Neuron (in vitro differentiated cells): ENCODE data around the gene DBX1.

Source experiments
- H2AFZ ChIP-seq: one replicate; pipeline ENCODE4 v1.6.1; 2013; ENCODE audit warnings: low read depth, mild to moderate bottlenecking, inconsistent platforms, low read length, moderate library complexity
- H3K27me3 ChIP-seq: one replicate; pipeline ENCODE4 v1.6.1; 2013; ENCODE audit warnings: low read length; ENCODE audit not compliant: insufficient read depth
- H3K36me3 ChIP-seq: one replicate; pipeline ENCODE4 v1.6.1; 2013; ENCODE audit warnings: low read length; ENCODE audit not compliant: insufficient read depth
- H3K4me1 ChIP-seq: one replicate; pipeline ENCODE4 v1.6.1; 2013; ENCODE audit warnings: low read length; ENCODE audit not compliant: insufficient read depth
- H3K4me3 ChIP-seq: 2 replicates; pipeline ENCODE4 v1.5.1; 2013; ENCODE audit warnings: mild to moderate bottlenecking, low read length, moderate library complexity
- H3K9me3 ChIP-seq: one replicate; pipeline ENCODE4 v1.6.1; 2013; ENCODE audit warnings: low read length

DBX1 gene

DNA sequence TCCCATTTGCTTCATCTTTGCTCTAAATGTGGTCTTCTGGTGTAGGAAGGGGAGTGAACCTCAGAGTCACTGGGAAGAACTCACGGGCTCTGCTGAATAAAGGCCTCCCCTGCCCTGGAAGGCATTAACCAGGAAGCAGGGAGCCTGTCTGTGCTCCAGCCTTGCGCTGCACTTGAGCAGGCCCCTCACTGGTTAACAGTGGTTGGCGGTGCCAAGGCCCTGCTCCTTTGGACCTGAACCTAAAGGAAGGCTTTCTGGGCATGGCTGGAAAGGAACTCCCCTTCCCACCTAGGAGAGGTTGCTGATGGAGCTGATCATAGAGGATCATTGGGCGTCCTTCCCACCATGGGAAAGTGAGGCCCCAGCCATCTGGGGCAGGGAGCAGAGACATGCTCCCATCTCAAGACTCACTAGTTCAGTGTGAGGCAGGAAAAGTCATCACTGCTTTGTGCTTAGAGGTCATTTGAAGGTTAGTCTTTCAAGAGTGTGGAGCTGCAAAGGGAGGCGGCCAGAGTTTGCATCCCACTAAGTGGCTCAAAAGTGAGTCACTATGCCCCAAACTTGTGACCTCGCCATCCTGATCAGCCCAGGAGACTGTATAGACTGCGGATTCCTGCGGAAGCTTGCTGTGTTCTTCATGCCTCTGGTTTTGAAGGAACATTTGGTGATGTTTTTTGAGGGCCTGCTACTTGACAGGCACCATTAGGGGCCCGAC is 50.4 kb downstream of the DBX1 start:
- Histone ChIP-seq H3K9me3 (no peaks in the 10 kb centered on the region), H3K27me3 (no peaks in the 10 kb centered on the region), H3K4me3 (no peak overlapping the region), H3K4me1 (no peaks in the 10 kb centered on the region), H3K36me3 (peaks cover 46% of the 10 kb centered on the region), H2AFZ (no peak overlapping the region)
